Suprapubic skin (tissue), 3 donors: ENCODE measurements around the gene DDX1.

Source experiments
- CTCF ChIP-seq, 2 donors: fragments of 200-600 bp in 1 of 2; fragments of 450-650 bp in 1 of 2; sonication (generic) in 1 of 2; IDR thresholded peaks; one replicate each; pipeline ENCODE4 v1.5.1; 2016 to 2019; ENCODE audit warnings: antibody characterized with exemption in 2 of 2, mild to moderate bottlenecking in 1 of 2, moderate library complexity in 1 of 2
- EP300 ChIP-seq: sonication (generic); formaldehyde crosslinking; IDR thresholded peaks from one replicate; pipeline ENCODE4 v1.6.1; 2017; ENCODE audit warnings: antibody characterized with exemption
- POLR2A ChIP-seq, 2 donors: fragments of 450-650 bp; IDR thresholded peaks; one replicate each; pipeline ENCODE4 v1.6.1; 2017; ENCODE audit warnings: antibody characterized with exemption in 2 of 2, mild to moderate bottlenecking in 2 of 2, moderate library complexity in 2 of 2

- no peak for TF ChIP-seq POLR2A (IDR thresholded peaks at IDR 0.05)
- no peak for TF ChIP-seq CTCF (IDR thresholded peaks at IDR 0.05)
- TF ChIP-seq EP300, result no peak
Measured at GRCh38 chr2:15582710-15583357, 8.8 kb upstream of the DDX1 start.
